H1 (cell line): ENCODE measurements around the gene PGAP3. TPM values are rescaled to one million over a fixed set of nuclear protein-coding genes. Genes with fewer than 3 reads are reported as not detected.
A peak's percentile ranks its signal among the peaks of the same experiment; 100 is the strongest.

ENCODE experiments used
- ATF3 ChIP-seq: IDR thresholded peaks from 2 replicates; pipeline ENCODE4 v1.6.1; 2011; ENCODE audit warnings: low read depth, mild to moderate bottlenecking, low read length; ENCODE audit not compliant: insufficient read depth
- BCL11A ChIP-seq, 2 experiments: IDR thresholded peaks; one replicate each; pipeline ENCODE4 v1.6.1; 2011; ENCODE audit warnings: low read depth in 2 of 2, low read length in 2 of 2, mild to moderate bottlenecking in 2 of 2
- CBX8 ChIP-seq: fragments of 300-800, 300-1000 bp; sonication (generic); IDR thresholded peaks from 2 replicates; pipeline ENCODE4 v1.7.1; 2016; ENCODE audit warnings: low read depth, low read length, borderline replicate concordance
- CEBPB ChIP-seq: IDR thresholded peaks from 2 replicates; pipeline ENCODE4 v1.6.1; 2012; ENCODE audit warnings: low read depth, low read length
- EGR1 ChIP-seq: IDR thresholded peaks from 2 replicates; pipeline ENCODE4 v1.6.1; 2011; ENCODE audit warnings: low read depth, low read length, borderline replicate concordance
- GABPA ChIP-seq: IDR thresholded peaks from 2 replicates; pipeline ENCODE4 v1.6.1; 2011; ENCODE audit warnings: mild to moderate bottlenecking, low read length, moderate library complexity, borderline replicate concordance; ENCODE audit not compliant: insufficient read depth
- HDAC2 ChIP-seq, 2 experiments: fragments of 300-600 bp in 1 of 2; sonication (generic) in 1 of 2; IDR thresholded peaks; 2 replicates each; pipeline ENCODE4 v1.6.1; 2011 to 2012; ENCODE audit warnings: low read depth in 2 of 2, low read length in 2 of 2, mild to moderate bottlenecking in 2 of 2, moderate library complexity in 2 of 2, borderline replicate concordance in 1 of 2, inconsistent platforms in 1 of 2
- JUN ChIP-seq: IDR thresholded peaks from 2 replicates; pipeline ENCODE4 v1.6.1; 2011; ENCODE audit warnings: low read depth, mild to moderate bottlenecking, improper control_type of control experiment, low read length
- MAFK ChIP-seq: IDR thresholded peaks from 2 replicates; pipeline ENCODE4 v1.6.1; 2012; ENCODE audit warnings: low read depth, mild to moderate bottlenecking, improper control_type of control experiment, low read length
- NRF1 ChIP-seq: IDR thresholded peaks from 2 replicates; pipeline ENCODE4 v1.6.1; 2011; ENCODE audit warnings: mild to moderate bottlenecking, low read depth, low read length, improper control_type of control experiment
- POLR2A ChIP-seq, 2 experiments: IDR thresholded peaks; 1 replicate in 1 of 2; 2 replicates in 1 of 2; pipeline ENCODE4 v1.6.1; 2011; ENCODE audit warnings: low read depth in 2 of 2, low read length in 2 of 2, mild to moderate bottlenecking in 2 of 2; ENCODE audit errors: control extremely low read depth in 1 of 2
- POU5F1 ChIP-seq: IDR thresholded peaks from 2 replicates; pipeline ENCODE4 v1.6.1; 2011; ENCODE audit warnings: low read depth, mild to moderate bottlenecking, low read length, moderate library complexity
- SAP30 ChIP-seq: fragments of 300-600 bp; sonication (generic); IDR thresholded peaks from 2 replicates; pipeline ENCODE4 v1.7.1; 2012; ENCODE audit warnings: low read length, moderate library complexity, mild to moderate bottlenecking, inconsistent platforms; ENCODE audit not compliant: insufficient read depth, insufficient replicate concordance
- SIN3A ChIP-seq, 2 experiments: IDR thresholded peaks in 1 of 2; conservative IDR thresholded peaks in 1 of 2; 2 replicates each; pipeline ENCODE4 v1.6.1; 2011 to 2012; ENCODE audit warnings: low read length in 2 of 2, improper control_type of control experiment in 1 of 2, low read depth in 1 of 2, mild to moderate bottlenecking in 1 of 2
- SIX5 ChIP-seq: IDR thresholded peaks from 2 replicates; pipeline ENCODE4 v1.6.1; 2011; ENCODE audit warnings: mild to moderate bottlenecking, low read depth, low read length
- SP1 ChIP-seq: IDR thresholded peaks from 2 replicates; pipeline ENCODE4 v1.6.1; 2011; ENCODE audit warnings: low read depth, low read length
- SP4 ChIP-seq: IDR thresholded peaks from 2 replicates; pipeline ENCODE4 v1.6.1; 2012; ENCODE audit warnings: low read length, inconsistent platforms
- SRF ChIP-seq: IDR thresholded peaks from 2 replicates; pipeline ENCODE4 v1.6.1; 2011; ENCODE audit warnings: mild to moderate bottlenecking, low read depth, low read length, moderate library complexity
- TAF7 ChIP-seq: optimal IDR thresholded peaks from 2 replicates; pipeline ENCODE3; 2011; ENCODE audit warnings: low read depth, mild to moderate bottlenecking, inconsistent platforms, low read length, moderate library complexity, borderline replicate concordance
- TBP ChIP-seq: IDR thresholded peaks from 2 replicates; pipeline ENCODE4 v1.6.1; 2011; ENCODE audit warnings: low read depth, low read length, improper control_type of control experiment
- TCF12 ChIP-seq: IDR thresholded peaks from 2 replicates; pipeline ENCODE4 v1.6.1; 2011; ENCODE audit warnings: low read depth, mild to moderate bottlenecking, low read length
- TEAD4 ChIP-seq: IDR thresholded peaks from 2 replicates; pipeline ENCODE4 v1.6.1; 2012; ENCODE audit warnings: low read depth, low read length, inconsistent platforms, mixed read lengths
- polyA plus RNA-seq, 7 experiments: library from polyadenylated mRNA; depleted of rRNA in 3 of 7; stranded (reverse) in 5 of 7; unstranded in 2 of 7; fragments of >200 nt in 5 of 7; fragments of 200-250 nt in 2 of 7; gene quantifications; 1 replicate in 5 of 7; 2 replicates in 1 of 7; 4 replicates in 1 of 7; pipeline versions ENCODE4 v1.2.1 to v1.2.3, GENCODE V29; 2011 to 2013; ENCODE audit warnings: missing spikeins in 2 of 7, mixed read lengths in 2 of 7
- total RNA-seq: library from RNA; stranded (reverse); fragmentation: NEBNext Ultra II Directional; extraction: Animal tissue kit (Norgen Biotek cat#: 25700); gene quantifications from 2 replicates; pipeline ENCODE4 v1.2.1, GENCODE V29; 2021
- TF ChIP-seq, protein P1 (sequence below): IDR thresholded peaks from 2 replicates; pipeline ENCODE4 v1.6.1; 2012; ENCODE audit warnings: low read length, inconsistent platforms

Gene PGAP3
- total and polyA plus RNA-seq, 2 of the 8 experiments (the other 6 are each of a cell fraction or from before 2014, with no cell fraction given), result 21.0 to 30.7 TPM

DNA sequence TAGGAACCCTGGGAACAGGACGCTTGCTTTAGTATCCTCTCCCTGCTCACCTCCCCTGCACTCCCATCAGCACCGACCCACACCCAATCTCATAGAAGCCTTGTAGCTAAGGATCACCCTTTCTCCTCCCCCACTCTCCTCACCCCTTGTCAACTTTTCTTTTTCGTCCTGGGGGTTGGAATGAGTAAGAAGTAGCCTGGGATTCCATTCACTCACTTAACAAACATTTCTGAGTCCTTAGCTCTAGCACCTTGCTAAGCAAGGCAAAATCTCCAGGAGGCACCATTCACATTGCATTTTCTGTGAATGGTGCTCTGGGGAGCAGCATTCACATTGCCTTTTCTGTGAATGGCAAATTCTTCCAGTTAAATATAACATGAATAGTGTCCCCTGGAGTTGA, 1.1 kb upstream of the PGAP3 start (continued):
- TF ChIP-seq SIN3A (conservative IDR thresholded peaks at IDR 0.05 in 1 of 2, IDR thresholded peaks at IDR 0.05 in 1 of 2; ENCODE audit: low read depth in 1 of 2, low read length in 2 of 2) (0 out of 4 replicates have a peak, but pooled peaks of 1 of the 2 experiments have one; percentile 70), ATF3 (no peak), SRF (no peak), POU5F1 (no peak), EGR1 (no peak), GABPA (no peak), TBP (peak; percentile 44; the same call in 1 of the 2 replicates), MAFK (no peak), SP4 (no peak), POLR2A (IDR thresholded peaks at IDR 0.05; ENCODE audit: control extremely low read depth in 1 of 2, low read depth in 2 of 2, low read length in 2 of 2) (peak in 1 of 2 experiments; percentile 80; a peak in 1 of 3 replicates), BCL11A (IDR thresholded peaks at IDR 0.05; ENCODE audit: low read depth in 2 of 2, low read length in 2 of 2) (peak in 1 of 2 experiments; percentile 3), CBX8 (no peak), CEBPB (no peak), SP1 (peak; percentile 82), TCF12 (no peak), JUN (no peak), NRF1 (no peak), SIX5 (no peak), SAP30 (no peak), TAF7 (peak; percentile 23), TEAD4 (no peak), HDAC2 (IDR thresholded peaks at IDR 0.05; ENCODE audit: borderline replicate concordance in 1 of 2, low read depth in 2 of 2, low read length in 2 of 2) (0 out of 4 replicates have a peak, but pooled peaks of 1 of the 2 experiments have one; percentile 60)
- TF ChIP-seq, protein P1, sequence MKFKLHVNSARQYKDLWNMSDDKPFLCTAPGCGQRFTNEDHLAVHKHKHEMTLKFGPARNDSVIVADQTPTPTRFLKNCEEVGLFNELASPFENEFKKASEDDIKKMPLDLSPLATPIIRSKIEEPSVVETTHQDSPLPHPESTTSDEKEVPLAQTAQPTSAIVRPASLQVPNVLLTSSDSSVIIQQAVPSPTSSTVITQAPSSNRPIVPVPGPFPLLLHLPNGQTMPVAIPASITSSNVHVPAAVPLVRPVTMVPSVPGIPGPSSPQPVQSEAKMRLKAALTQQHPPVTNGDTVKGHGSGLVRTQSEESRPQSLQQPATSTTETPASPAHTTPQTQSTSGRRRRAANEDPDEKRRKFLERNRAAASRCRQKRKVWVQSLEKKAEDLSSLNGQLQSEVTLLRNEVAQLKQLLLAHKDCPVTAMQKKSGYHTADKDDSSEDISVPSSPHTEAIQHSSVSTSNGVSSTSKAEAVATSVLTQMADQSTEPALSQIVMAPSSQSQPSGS, result peak; percentile 51; the same call in 1 of the 2 replicates
